Measurements from ENCODE around the gene IDI1. TPM values are rescaled to one million over a fixed set of nuclear protein-coding genes. Genes with fewer than 3 reads are reported as not detected.

The IDI1 gene
- total RNA-seq, 4 donors from 2014 or later: 24.8 to 51.7 (median 37.7) TPM

GRCh38 chr10:1025683-1026082 lies 23.2 kb downstream of the IDI1 start, which contains the start of gene IDI2:
Gene IDI2 (minus strand): TSS chr10:1025859. CDS start chr10:1024723, 1,136 bp downstream.
- no peak within 1 kb of the TSS for H3K4me3 ChIP-seq (ENCODE audit: low read depth, poor library complexity, severe bottlenecking)
- TF ChIP-seq POLR2A (IDR thresholded peaks at IDR 0.05) (no peak), CTCF (IDR thresholded peaks at IDR 0.05) (no peak)
- no peak for DNase-seq (ENCODE audit: low spot score in 2 of 2)
- intact Hi-C loops (cut with DNase I; ENCODE audit: low total_unique reads): no loop called here
- WGBS, 2 donors: 49 to 71% methylated on average over 1 of the region's 1 CpG

GRCh38 chr10:1024103-1024502 lies 24.8 kb downstream of the IDI1 start:
- 92 to 94% methylated on average over 12 of the region's 12 CpGs for WGBS, 2 donors
- intact Hi-C loops (cut with DNase I; ENCODE audit: low total_unique reads): no loop called here
- H3K4me3 ChIP-seq (ENCODE audit: low read depth, poor library complexity, severe bottlenecking): no peak overlapping the region
- DNase-seq (ENCODE audit: low spot score in 2 of 2): no peak
- TF ChIP-seq CTCF (IDR thresholded peaks at IDR 0.05): no peak
- TF ChIP-seq POLR2A (IDR thresholded peaks at IDR 0.05): no peak

GRCh38 chr10:1022413-1022812 lies 26.5 kb downstream of the IDI1 start:
- WGBS, 2 donors: 72 to 88% methylated on average over 12 of the region's 12 CpGs
- DNase-seq (ENCODE audit: low spot score in 2 of 2): no peak
- H3K4me3 ChIP-seq (ENCODE audit: low read depth, poor library complexity, severe bottlenecking): no peak overlapping the region
- TF ChIP-seq POLR2A (IDR thresholded peaks at IDR 0.05) (no peak), CTCF (IDR thresholded peaks at IDR 0.05) (no peak)
- intact Hi-C loops (cut with DNase I; ENCODE audit: low total_unique reads): no loop called here

GRCh38 chr10:1020958-1021357 lies 28.0 kb downstream of the IDI1 start:
- WGBS, 2 donors: 95 to 97% methylated on average over 9 of the region's 9 CpGs
- intact Hi-C loops (cut with DNase I; ENCODE audit: low total_unique reads): no loop called here
- H3K4me3 ChIP-seq (ENCODE audit: low read depth, poor library complexity, severe bottlenecking): no peak overlapping the region
- TF ChIP-seq CTCF (IDR thresholded peaks at IDR 0.05) (no peak), POLR2A (IDR thresholded peaks at IDR 0.05) (no peak)
- no peak for DNase-seq (ENCODE audit: low spot score in 2 of 2)

- TF ChIP-seq CTCF (IDR thresholded peaks at IDR 0.05) (no peak), POLR2A (IDR thresholded peaks at IDR 0.05) (no peak)
- no peak for DNase-seq (ENCODE audit: low spot score in 2 of 2)
- 93 to 95% methylated on average over 10 of the region's 10 CpGs for WGBS, 2 donors
- intact Hi-C loops (cut with DNase I; ENCODE audit: low total_unique reads): no loop called here
- no peak overlapping the region for H3K4me3 ChIP-seq (ENCODE audit: low read depth, poor library complexity, severe bottlenecking)
Measured at GRCh38 chr10:1020460-1020859, 28.5 kb downstream of the IDI1 start.

- no peak for DNase-seq (ENCODE audit: low spot score in 2 of 2)
- 94 to 96% methylated on average over 10 of the region's 10 CpGs for WGBS, 2 donors
- H3K4me3 ChIP-seq (ENCODE audit: low read depth, poor library complexity, severe bottlenecking): no peak overlapping the region
- intact Hi-C loops (cut with DNase I; ENCODE audit: low total_unique reads): no loop called here
- TF ChIP-seq CTCF (IDR thresholded peaks at IDR 0.05): no peak
- no peak for TF ChIP-seq POLR2A (IDR thresholded peaks at IDR 0.05)
Measured at GRCh38 chr10:1019362-1019761, 29.6 kb downstream of the IDI1 start.

Data from lower leg skin (tissue), 4 donors.